Measurements from ENCODE around the gene LMX1B.
"Not testable (repeated sequence)": the region's sequence is repeated elsewhere in the genome, so short reads cannot be mapped to it uniquely, and the experiment has no call there.

LMX1B gene

GRCh38 chr9:126708178-126708577 is 94.5 kb downstream of the LMX1B start:
- no peak for DNase-seq (ENCODE audit: low read depth, low spot score)

- DNase-seq (ENCODE audit: low read depth, low spot score): no peak
Observed at GRCh38 chr9:126709241-126709640, 95.5 kb downstream of the LMX1B start.

DNA sequence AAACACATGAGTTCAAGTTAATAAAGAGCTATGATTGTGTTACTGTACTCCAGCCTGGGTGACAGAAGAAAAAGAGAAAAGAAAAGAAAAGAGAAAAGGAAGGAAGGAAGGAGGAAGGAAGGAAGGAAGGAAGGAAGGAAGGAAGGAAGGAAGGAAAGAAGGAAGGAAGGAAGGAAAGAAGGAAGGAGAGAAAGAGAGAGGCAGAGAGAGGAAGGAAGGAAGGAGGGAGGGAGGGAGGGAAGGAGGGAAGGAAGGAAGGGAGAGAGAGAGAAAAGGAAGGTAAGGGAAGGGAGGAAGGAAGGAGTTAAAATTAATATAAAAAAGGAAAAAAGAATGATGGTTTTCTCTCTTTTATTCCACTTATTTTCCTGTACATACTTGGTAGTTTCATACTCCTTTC is 101.7 kb downstream of the LMX1B start:
- no peak for DNase-seq (ENCODE audit: low read depth, low spot score)

DNA sequence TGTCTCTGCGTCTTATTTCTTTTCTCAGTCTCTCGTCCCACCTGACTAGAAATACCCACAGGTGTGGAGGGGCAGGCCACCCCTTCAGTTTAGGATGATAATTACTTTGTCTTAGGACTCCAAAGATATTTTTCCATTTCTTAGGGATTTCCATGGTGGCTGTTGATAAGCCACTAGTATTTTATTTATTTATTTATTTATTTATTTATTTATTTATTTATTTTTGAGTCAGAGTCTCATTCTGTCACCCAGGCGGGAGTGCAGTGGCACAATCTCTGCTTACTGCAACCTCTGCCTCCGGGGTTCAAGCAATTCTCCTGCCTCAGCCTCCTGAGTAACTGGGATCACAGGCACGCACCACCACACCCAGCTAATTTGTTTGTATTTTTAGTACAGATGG is 103.7 kb downstream of the LMX1B start:
- not testable (repeated sequence) for DNase-seq (ENCODE audit: low read depth, low spot score)

GRCh38 chr9:126719618-126720031 is 105.9 kb downstream of the LMX1B start:
- DNase-seq (ENCODE audit: low read depth, low spot score): peak; percentile 57

DNA sequence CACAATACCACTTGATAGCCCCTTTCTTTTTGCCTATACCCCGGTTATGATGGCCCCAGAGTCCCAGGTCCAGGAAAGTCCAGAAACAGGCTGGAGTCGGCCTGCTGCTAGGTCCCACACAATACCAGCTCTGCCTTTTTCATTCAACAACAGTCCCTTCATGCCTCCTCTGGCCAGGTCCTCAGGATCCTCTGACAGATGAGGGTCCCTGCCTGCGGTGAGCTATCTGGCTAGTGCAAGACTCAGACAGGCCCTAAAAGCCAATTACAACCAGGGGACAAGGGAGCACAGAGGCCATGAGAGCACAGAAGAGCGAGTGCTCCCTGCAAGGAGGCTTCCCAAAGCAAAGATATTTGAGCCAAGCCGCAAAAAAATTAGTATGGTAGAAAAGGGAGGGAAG is 106.3 kb downstream of the LMX1B start:
- no peak for DNase-seq (ENCODE audit: low read depth, low spot score)

DNA sequence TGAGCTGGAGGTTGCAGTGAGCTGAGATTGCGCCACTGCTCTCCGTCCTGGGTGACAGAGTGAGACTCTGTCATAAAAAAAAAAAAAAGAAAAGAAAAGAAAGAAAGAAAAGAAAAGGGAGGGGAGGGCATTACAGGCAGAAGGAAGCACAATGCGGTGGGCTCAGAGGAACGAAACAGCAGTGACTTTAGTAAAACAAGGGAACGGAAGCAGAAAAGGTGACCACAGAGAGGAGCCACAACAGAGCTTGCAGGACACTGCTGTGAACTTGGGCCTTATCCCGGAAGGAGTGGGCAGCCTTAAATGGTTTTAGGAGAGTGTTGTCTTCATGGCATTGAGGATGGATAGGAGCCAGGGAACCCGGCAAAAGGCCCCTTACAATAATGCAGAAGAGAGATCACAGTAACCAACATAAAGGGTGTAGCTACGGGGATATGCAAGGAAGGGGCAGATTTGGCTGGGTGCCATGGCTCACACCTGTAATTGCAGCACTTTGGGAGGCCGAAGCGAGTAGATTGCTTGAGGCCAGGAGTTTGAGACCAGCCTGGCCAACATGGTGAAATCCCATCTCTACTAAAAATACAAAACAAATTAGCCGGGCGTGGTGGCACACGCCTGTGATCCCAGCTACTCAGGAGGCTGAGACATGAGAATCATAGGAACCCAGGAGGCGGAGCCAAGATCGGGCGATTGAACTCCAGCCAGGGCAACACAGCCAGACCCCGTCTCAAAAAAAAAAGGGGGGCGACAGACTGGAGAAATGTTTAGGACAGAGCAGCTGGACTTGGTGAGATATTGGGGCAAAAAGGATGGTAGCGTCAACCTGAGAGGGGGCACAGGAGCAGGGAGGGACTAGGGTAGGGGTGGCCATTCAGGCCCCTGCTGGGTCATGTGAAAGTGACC is 107.2 kb downstream of the LMX1B start:
- DNase-seq (ENCODE audit: low read depth, low spot score): no peak

GRCh38 chr9:126721564-126721981 is 107.8 kb downstream of the LMX1B start:
- no peak for DNase-seq (ENCODE audit: low read depth, low spot score)

DNA sequence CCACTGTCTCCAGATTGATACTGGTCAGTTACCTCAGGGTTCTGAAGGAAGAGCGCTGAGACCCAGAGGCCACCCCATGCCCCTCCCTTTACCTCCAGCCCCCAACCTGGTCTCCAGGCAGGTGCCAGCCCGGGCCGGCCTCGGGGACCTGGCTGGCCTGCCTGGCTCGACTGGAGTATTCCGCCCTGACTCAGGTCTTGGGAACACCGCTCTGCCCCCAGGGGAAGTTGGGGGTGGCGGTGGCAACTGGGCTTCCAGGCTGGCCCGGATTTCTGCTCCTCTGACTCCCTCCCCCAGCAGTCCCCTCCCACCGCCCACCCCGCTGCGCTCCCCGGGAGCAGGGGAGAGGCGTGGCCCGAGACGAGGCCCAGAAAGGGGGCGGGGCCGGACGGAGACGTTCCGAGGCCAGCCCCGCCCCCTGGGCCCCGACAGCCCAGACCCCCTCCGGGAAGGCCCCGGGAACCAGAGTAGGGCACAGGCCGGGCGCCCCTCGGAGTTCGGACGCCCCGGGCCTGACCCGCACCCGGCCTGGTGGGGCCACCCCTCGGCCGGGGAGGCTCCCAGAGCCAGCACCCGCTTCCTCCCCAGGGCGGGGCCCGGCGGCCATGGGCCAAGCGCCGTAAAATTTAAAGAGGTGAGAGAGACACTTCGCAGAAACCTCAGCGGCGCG is 108.7 kb downstream of the LMX1B start:
- DNase-seq (ENCODE audit: low read depth, low spot score): peak; percentile 85

GRCh38 chr9:126722922-126723806 is 109.4 kb downstream of the LMX1B start:
- peak; percentile 47 for DNase-seq (ENCODE audit: low read depth, low spot score)

DNA sequence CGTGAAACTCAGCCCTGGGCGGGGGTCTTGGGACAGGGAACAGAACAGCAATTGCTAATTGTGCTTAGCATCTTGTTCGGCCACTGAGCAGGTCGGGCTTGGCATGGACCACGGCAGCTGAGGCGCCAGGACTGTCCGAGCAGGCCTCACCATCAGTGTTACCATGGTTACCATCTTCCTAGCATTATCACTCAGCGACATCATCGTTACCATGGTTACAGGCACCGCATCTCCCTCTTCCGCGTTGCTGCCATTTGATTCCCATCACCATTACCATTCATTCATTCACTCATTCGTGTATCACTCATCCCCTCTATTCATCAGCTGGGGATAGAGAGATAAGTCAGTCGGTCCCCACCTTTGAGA is 110.1 kb downstream of the LMX1B start:
- no peak for DNase-seq (ENCODE audit: low read depth, low spot score)

DNA sequence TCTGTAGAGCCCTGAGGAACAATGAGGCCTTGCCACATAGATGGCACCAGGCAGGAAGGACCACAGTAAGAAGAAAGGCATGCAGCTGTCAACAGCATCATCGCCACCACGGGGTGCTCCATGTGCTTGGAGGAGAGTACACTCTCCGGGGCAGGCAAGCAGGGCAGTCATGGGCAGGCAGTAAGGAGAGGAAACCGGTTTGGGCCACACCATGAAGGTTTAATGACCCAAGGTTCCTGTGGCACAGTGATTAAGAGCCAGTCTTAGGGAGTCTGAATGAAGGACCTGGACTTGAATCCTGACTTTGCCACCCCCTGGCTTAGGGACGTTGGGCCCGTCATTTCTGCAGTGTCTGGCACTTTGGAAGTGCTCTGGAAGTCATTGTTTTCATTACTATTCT is 110.5 kb downstream of the LMX1B start:
- DNase-seq (ENCODE audit: low read depth, low spot score): no peak

DNA sequence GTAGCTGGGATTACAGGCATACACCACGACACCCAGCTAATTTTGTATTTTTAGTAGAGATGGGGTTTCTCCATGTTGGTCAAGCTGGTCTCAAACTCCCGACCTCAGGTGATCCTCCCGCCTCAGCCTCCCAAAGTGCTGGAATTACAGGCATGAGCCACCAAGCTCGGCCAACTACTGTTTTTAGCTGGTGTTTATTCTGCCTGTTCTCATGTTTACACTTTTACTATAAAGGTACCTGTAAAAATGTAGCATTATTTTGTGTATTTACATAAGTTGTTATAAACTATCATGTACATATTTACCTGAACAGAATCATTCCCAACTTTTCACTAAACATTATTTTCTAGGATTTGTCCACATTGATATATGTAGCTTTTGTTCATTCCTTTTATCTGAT is 111.8 kb downstream of the LMX1B start:
- not testable (repeated sequence) for DNase-seq (ENCODE audit: low read depth, low spot score)

DNA sequence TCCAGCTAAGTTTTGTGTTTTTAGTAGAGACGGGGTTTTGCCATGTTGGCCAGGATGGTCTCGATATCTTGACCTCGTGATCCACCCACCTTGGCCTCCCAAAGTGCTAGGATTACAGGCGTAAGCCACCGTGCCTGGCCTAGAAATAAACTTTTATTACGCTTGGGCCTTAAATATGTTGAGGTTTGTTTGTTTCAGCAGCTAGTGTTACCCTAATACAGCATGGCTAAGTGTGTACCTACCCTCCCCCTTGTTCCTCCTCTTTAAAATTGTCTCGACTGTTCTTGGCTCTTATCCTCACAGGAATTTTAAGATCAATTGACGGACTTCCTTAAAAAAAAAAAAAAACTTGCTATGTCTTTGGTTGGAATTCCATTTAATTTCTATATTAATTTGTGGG is 114.5 kb downstream of the LMX1B start:
- DNase-seq (ENCODE audit: low read depth, low spot score): not testable (repeated sequence)

DNA sequence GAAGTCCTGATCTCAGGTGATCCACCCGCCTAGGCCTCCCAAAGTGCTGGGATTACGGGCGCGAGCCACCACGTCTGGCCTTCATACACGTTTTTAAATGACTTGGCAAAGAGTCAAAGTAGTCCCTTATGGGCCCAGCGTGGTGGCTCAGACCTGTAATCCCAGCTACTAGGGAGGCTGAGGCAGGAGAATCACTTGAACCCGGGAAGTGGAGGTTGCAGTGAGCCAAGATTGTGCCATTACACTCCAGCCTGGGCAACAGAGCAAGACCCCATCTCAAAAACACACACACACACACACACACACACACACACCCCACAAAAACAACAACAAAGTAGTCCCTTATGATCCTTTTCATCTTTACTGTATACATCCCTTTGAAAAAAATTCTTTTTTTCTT is 116.9 kb downstream of the LMX1B start:
- not testable (repeated sequence) for DNase-seq (ENCODE audit: low read depth, low spot score)

DNA sequence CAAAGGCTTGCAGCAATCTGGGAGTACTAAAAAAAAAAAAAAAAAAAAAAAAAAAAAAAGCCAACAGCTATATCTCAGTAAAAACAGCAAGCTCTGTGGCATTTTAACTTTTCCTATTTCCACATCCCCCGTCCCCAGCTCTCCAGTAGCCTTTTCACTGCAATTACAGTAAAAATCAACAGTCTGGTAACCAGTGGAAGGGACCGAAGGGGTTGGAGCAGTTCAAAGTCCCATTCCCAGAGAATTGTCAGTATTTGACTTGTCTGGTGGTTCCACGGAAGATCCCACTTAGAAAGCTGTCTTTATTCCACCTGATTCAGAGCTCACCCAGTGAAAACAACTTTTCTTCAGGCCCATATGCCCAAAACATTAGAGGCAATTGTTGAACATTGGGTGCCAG is 119.3 kb downstream of the LMX1B start:
- no peak for DNase-seq (ENCODE audit: low read depth, low spot score)

GRCh38 chr9:126734877-126735276 is 121.1 kb downstream of the LMX1B start:
- DNase-seq (ENCODE audit: low read depth, low spot score): no peak

DNA sequence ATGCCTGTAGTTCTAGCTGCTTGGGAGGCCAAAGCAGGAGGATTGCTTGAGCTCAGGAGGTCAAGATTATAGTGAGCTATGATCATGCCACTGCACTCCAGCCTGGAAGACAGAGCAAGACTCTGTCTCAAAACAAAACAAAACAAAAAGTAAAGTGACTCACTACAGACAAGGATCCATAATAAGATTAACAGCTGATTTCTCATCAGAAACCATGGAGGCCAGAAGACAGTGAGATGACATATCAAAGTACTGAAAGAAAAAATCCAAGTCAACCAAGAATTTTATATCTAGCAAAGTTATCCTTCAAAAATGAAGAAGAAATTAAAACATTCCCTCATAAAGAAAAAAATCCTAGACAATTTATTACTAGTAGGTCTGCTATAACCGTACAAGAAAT is 121.8 kb downstream of the LMX1B start:
- DNase-seq (ENCODE audit: low read depth, low spot score): no peak

GRCh38 chr9:126738553-126738952 is 124.8 kb downstream of the LMX1B start:
- DNase-seq (ENCODE audit: low read depth, low spot score): no peak

GRCh38 chr9:126743041-126743440 is 129.3 kb downstream of the LMX1B start:
- DNase-seq (ENCODE audit: low read depth, low spot score): no peak

DNA sequence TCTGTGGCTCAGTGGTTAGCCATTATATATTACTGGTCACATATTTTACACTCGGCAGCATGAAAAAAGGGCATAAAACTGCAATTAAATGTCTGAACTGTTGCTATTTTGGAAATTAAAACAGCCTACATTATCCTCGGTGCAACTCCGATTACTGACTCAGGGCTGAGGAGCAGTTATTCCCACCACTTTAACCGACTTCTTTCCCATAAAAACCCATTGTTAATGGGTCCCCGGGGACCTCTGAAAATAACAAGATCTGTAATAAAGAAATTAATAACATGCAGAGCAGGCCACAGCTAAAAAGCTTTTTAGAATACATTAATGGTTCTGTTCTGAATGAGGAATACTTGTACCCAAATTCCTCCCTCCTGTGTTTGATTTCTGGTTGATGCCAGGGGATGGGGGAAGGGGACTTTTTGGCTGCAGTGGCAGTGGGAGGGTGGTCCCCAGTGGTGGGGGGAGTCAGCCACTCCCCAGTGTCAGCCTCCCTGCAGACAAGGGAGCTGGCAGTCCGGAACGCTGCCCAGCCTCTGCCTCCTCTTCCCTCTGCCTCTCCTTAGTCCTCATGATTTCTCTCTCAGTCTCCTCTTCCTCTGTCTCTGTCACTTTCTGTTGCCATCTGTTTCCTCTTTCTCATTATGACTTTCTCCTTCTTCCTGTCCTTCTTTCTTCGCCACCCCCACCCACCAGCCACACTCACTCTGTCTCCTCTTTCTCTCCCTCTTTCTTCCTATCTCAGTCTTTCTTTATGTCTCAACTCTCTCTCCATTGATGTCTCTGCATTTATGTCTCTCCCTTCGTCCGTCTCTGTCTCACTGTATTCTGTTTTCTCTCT is 132.1 kb downstream of the LMX1B start:
- no peak for DNase-seq (ENCODE audit: low read depth, low spot score)
